ENCODE results near the gene ZSWIM1.

DNA sequence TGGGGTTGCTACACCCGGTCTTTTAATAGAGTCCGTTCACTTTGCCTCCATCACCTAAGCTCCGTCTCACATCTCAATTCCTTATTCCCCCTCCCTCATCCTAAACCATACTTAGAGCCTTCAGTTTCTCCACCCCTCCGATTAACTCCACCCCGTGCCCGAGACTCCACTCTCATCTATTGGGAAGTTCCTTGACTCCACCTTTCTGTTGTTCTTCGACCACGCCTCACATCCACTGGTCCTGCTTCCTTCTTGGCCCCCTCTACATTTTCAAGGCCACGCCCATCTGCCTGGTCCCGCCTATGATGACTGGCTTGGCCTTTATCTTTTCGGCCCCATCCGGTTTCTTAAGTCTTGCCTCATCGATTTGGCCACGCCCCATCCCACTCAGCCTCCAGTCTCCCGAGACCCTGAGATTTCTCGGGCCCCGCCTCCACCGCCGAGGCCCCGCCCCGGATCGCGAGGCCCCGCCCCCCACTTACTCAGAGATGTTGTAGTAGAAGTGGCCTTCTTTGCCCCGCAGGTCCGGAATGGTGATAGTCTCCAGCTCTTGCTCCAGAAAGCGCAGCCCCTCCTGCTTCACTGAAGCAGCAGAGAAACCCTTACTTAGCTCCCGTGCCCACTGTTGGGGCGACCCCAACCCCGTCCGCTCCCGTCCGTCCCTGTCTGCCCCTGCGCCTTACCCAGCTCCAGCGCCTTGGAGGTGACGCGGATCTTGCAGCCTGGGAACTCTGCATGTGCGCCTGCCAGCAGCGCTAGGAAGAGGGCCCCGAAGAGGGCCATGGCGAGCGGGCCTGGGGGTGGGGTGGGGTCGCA lies 29.9 kb downstream of the ZSWIM1 start:
- TF ChIP-seq, protein P1, sequence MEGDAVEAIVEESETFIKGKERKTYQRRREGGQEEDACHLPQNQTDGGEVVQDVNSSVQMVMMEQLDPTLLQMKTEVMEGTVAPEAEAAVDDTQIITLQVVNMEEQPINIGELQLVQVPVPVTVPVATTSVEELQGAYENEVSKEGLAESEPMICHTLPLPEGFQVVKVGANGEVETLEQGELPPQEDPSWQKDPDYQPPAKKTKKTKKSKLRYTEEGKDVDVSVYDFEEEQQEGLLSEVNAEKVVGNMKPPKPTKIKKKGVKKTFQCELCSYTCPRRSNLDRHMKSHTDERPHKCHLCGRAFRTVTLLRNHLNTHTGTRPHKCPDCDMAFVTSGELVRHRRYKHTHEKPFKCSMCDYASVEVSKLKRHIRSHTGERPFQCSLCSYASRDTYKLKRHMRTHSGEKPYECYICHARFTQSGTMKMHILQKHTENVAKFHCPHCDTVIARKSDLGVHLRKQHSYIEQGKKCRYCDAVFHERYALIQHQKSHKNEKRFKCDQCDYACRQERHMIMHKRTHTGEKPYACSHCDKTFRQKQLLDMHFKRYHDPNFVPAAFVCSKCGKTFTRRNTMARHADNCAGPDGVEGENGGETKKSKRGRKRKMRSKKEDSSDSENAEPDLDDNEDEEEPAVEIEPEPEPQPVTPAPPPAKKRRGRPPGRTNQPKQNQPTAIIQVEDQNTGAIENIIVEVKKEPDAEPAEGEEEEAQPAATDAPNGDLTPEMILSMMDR (IDR thresholded peaks at IDR 0.05), result no peak
- no peak for TF ChIP-seq EZH2 (IDR thresholded peaks at IDR 0.05; ENCODE audit: borderline replicate concordance, insufficient read depth, low read depth, low read length, poor library complexity, severe bottlenecking)
